ENCODE results near the gene DBN1.
"Not testable (repeated sequence)": the region's sequence is repeated elsewhere in the genome, so short reads cannot be mapped to it uniquely, and the experiment has no call there.

The DBN1 gene

GRCh38 chr5:177426566-177427210, 46.7 kb downstream of the DBN1 start, which contains the start of gene GRK6:
TSS of gene GRK6 (plus strand) at chr5:177426676. CDS start at chr5:177426846, 170 bp downstream.
- TF ChIP-seq CTCF (IDR thresholded peaks at IDR 0.05; ENCODE audit: low read depth, low read length, missing control alignments), result no peak
- peak within 1 kb of the TSS; percentile 80 for H3K4me3 ChIP-seq (replicated peaks; ENCODE audit: low read depth, low read length)
- DNase-seq (ENCODE audit: extremely low read depth, low read depth), result no peak

GRCh38 chr5:177425801-177426565, 47.5 kb downstream of the DBN1 start:
- peak overlapping the region; percentile 50 for H3K4me3 ChIP-seq (replicated peaks; ENCODE audit: low read depth, low read length)
- DNase-seq (ENCODE audit: extremely low read depth, low read depth), result peak; percentile 100
- TF ChIP-seq CTCF (IDR thresholded peaks at IDR 0.05; ENCODE audit: low read depth, low read length, missing control alignments), result no peak

DNA sequence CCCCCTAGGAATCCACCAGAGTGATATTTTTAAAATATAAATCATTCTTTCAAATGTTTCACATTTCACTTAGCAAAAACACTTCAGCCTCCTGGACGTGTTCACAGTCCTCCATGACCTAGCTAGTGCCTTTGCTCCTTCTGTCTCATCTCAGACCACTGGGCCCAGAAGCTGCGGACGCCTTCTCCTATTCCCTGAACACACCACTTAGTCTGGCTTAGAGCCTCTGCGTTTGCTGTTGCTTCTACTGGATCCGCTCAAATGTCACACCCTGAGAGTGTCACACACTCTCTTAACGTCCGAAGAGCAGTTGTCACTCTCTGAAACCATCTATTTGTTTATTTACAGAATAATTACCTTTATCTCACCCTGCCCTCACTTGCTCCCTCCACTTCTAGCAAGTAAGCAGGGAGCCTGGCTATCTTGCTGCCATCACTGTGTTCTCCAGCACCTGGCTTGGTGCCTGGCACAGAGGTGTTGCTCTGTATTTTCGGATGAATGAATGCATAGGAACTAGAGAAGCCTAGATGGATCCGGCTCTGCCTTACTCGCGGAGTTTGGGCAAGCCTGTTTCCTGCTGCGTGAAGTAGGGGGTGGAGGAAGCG, 48.1 kb downstream of the DBN1 start:
- no peak for TF ChIP-seq CTCF (IDR thresholded peaks at IDR 0.05; ENCODE audit: low read depth, low read length, missing control alignments)
- peak overlapping the region; percentile 50 for H3K4me3 ChIP-seq (replicated peaks; ENCODE audit: low read depth, low read length)

DNA sequence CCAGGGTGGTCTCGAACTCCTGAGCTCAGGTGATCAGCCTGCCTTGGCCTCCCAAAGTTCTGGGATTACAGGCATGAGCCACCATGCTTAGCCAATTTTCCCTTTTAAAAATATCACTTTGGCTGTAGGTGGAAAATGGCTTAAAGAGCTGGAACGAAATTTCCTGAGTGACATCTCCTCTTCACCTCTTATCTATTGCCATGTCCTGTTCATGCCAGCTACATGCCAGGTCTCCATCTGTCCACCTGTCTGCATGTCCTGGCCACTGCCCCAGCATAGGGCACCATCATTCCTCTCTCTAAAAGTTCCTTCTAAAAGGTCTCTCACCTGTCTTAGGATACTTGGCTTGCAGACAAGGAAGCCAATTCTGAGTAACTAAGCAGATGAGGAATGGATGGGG, 49.8 kb downstream of the DBN1 start:
- no peak overlapping the region for H3K4me3 ChIP-seq (replicated peaks; ENCODE audit: low read depth, low read length)
- no peak for TF ChIP-seq CTCF (IDR thresholded peaks at IDR 0.05; ENCODE audit: low read depth, low read length, missing control alignments)
- no peak for DNase-seq (ENCODE audit: extremely low read depth, low read depth)

More for the DNA sequence above, 48.1 kb downstream of the DBN1 start:
- DNase-seq (ENCODE audit: extremely low read depth, low read depth), result no peak

- no peak for DNase-seq (ENCODE audit: extremely low read depth, low read depth)
Observed at GRCh38 chr5:177421062-177421798, 52.2 kb downstream of the DBN1 start.

DNA sequence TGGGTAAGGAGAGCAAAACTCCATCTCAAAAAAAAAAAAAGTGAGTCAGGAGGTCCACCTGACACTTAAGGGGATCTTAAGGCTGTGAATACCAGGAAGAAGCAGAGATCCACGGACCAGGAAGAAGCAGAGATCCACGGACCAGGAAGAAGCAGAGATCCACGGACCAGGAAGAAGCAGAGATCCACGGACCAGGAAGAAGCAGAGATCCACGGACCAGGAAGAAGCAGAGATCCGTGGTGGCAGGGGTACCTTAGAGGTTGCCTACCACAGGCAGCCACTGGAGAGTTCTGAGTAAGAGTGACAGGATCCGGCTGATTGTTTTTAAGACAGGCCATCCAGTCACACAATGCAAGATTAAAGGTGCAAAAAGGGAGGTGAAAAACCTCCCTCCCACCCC, 53.0 kb downstream of the DBN1 start:
- not testable (repeated sequence) for H3K4me3 ChIP-seq (replicated peaks; ENCODE audit: low read depth, low read length); DNase-seq (ENCODE audit: extremely low read depth, low read depth)

More at GRCh38 chr5:177421062-177421798, 52.2 kb downstream of the DBN1 start:
- TF ChIP-seq CTCF (IDR thresholded peaks at IDR 0.05; ENCODE audit: low read depth, low read length, missing control alignments), result no peak
- H3K4me3 ChIP-seq (replicated peaks; ENCODE audit: low read depth, low read length), result no peak overlapping the region
